SHP77 (cell line): ENCODE results near the gene CLDN15.
"Not testable (repeated sequence)": the region's sequence is repeated elsewhere in the genome, so short reads cannot be mapped to it uniquely, and the experiment has no call there.

ENCODE experiments used
- DNase-seq, 2 experiments: peaks; one replicate each; lab custom pipeline; 2025; lab: John Stamatoyannopoulos, UW

Gene CLDN15

DNA sequence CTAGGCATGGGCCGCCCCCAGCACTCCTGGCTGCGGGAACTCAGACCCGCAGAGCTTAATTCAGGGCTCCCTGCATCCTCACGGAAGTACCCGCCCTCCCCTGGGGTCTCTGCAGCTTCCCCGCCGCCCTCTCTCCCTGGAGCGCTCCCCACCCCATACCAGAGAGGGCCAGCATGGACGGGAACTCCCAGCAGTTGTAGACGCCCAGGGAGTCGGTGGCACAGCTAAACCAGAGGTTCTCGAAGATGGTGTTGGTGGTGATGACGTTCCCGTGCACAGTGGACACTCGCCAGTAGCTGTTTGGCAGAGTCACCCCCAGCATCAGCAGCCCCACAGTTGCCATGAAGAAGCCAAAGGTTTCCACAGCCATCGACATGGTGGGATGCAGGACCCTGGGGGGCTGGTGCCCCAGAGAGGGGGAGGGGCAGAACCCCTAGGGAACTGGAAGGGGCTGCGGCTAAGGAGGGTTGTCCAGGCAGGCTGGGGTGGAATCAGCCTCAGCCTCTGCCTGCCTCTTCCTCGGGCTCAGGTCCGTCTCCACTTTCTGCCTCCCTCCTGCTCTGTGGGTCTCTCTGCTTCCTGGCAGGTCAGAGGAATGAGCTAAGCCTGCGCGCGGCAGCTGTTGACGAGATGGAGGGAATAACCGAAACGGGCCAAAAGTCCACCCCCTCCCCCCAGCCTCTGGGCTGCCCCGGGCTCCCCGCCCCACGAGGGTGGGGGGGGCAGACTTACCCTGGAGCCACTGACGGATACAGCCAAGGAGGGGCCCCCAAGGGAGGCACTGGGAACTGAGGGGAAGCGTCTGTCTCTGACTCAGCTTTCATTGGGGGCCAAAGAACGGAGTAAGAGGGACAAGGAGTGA is at the start of gene CLDN15:
Gene CLDN15, minus strand, starts transcription at position 597 of the 862 bp plus-strand sequence. Its CDS starts 221 bp downstream, at position 376.
- DNase-seq: no peak

GRCh38 chr7:101287032-101287431 is 49.4 kb upstream of the CLDN15 start:
- DNase-seq: no peak

- DNase-seq: not testable (repeated sequence)
Measured at GRCh38 chr7:101285880-101286279, 48.3 kb upstream of the CLDN15 start.

DNA sequence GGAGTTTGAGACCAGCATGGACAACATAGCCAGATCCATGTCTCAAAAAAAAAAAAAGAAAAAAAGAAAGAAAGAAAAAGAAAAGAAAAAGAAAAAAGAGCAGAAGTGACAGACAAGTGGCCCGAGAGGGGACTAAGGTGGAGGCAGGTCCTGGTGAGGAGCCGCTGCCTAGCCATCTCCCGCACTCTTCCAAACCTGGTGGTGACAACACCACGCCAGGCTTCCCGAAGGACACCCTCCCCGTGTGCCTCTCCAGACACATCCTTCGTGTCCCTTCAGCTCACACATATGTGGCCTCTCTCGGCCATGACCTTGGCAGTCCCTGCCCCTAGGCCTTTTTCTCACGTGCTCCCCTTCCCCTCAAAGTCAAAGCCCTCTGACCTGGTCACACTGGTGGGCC is 47.6 kb upstream of the CLDN15 start:
- no peak for DNase-seq

- not testable (repeated sequence) for DNase-seq
Measured at GRCh38 chr7:101280912-101281311, 43.3 kb upstream of the CLDN15 start.

- DNase-seq: no peak
Measured at GRCh38 chr7:101278461-101279292, 41.1 kb upstream of the CLDN15 start.

- no peak for DNase-seq
Measured at GRCh38 chr7:101277155-101277554, 39.6 kb upstream of the CLDN15 start.

GRCh38 chr7:101273206-101273605 is 35.6 kb upstream of the CLDN15 start:
- DNase-seq: no peak

- no peak for DNase-seq
Measured at GRCh38 chr7:101271021-101271420, 33.4 kb upstream of the CLDN15 start.

DNA sequence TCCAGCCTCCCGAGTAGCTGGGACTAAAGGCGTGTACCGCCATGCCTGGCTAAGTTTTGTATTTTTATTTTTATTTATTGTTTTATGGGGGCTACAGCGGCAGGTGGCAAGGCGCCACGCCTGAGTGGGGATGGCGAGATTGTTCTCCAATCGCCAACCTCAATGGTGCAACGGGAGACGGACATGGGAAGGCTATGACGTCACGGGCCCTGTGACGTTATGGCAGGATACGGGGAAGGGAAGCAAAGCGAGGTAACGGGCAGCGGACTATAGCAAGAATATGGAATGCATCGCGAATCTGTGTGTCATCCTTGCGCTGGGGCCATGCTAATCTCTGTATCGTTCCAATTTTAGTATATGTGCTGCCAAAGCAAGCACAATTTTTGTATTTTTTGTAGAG is 32.1 kb upstream of the CLDN15 start:
- no peak for DNase-seq

DNA sequence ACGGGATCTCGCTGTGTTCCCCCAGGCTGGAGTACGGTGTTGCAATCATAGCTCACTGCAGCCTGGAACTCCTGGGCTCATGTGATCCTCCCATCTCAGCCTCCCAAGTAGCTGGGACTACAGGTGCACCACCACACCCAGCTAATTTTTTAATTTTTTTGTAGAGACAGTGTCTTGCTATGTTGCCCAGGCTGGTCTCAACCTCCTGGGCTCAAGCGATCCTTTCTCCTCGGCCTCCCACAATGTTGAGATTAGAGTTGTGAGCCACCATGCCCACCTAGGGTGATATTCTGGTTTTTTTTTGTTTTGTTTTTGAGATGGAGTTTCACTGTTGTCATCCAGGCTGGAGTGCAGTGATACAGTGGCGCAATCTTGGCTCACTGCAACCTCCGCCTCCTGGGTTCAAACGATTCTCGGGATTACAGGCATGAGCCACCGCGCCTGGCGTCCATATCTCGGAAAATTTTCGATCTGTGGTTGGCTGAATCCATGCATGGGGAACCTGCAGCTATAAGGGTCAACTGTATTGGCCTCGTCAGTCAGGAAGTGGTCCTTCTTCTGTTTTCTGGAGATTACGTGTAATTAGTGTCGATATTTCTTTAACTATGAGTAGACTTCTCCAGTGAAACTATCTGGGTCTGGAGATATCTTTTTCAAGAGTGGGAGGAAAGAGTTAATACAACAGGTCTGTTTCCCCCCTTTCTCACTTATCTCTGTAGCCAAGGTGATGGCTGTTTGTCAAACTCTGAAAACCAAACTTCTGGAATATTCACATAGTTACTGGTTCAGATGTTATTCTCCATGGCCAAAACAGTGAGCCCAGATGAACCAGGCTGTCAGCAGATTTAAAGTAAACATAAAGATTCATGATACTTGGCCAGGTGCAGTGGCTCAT is 28.3 kb upstream of the CLDN15 start:
- DNase-seq: no peak

DNA sequence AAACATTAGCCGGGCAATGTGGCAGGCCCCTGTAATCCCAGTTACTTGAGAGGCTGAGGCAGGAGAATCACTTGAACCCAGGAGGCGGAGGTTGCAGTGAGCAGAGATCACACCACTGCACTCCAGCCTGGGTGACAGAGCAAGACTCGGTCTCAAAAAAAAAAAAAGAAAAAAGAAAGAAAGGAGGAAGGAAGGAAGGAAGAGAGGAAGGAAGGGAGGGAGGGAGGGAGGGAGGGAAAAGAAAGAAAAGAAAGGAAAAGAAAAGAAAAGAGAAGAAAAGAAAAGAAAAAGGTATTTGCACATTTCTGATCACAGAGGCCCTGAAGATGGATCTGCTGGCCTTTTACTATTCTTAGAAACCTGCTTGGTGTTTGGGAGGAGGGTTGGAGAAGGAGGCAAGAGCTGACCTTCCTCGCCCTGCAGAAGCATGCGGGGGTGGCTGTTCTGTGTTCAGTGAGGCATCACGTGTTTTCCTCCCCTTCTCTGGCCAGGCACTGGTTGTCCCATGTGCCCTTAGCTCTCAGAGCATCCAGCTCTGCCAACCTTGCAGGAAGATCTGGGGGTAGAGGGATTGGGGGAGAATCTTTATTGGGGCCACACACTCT is 26.6 kb upstream of the CLDN15 start:
- not testable (repeated sequence) for DNase-seq

DNA sequence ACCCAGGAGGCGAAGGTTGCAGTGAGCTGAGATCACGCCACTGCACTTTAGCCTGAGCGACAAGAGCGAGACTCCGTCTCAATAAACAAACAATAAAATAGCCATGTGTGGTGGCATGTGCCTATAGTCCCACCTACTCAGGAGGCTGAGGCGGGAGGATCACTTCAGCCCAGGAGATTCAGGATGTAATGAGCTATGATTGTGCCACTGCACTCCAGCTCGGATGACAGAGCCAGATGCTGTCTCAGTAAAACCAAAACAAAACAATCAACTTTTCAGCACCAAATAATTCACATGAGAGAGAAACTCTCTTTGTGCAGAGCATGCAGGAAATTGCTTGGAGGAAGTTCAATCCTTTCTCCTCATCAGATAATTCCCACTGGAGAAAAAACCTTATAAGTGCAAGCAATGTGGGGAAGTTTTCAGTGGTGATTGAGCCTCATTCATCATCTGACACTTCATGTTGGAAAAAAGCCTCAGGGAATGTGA is 20.7 kb upstream of the CLDN15 start:
- no peak for DNase-seq

GRCh38 chr7:101255796-101256195 is 18.2 kb upstream of the CLDN15 start:
- no peak for DNase-seq

- DNase-seq: not testable (repeated sequence)
Measured at GRCh38 chr7:101253199-101253598, 15.6 kb upstream of the CLDN15 start.

DNA sequence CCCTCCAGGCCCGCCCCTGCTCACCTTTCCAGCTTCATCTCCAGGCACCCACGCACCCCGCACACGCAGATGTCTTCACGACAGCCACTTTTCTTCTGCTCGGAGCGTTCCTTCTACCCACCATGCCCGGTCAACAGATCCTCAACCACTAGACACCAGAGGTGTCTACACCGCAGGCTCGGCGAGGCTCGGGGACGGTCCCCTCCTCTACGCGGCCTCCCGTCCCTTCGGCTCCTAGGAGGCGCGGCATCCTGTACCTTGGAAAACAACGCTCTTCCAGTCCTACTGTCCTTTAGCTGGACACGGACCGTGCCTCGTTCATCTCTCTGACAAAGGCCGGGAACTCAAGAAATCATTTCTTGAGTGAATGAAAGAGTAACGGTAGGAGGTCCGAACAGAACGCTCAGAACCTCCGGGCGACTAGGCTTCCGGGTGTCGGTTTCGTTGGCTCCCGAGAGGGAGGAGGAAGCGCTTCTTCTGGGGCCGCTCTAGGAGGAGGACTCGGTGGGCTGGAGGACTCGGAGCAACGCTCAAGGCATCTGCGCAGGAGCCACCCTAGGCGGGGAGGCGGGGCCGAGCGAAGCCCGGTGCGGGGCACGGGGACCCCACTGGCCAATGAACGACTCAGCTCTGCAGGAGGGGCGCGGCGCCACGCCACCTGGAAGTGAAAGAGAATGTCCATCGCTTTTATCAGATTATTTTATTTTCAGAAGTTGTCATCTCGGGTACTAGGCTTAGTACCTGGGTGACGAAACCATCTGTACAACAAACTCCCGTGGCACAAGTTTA is 14.5 kb upstream of the CLDN15 start:
- DNase-seq: peak; percentile 92 to 97

GRCh38 chr7:101250324-101250723 is 12.7 kb upstream of the CLDN15 start:
- DNase-seq: no peak

GRCh38 chr7:101248276-101248675 is 10.7 kb upstream of the CLDN15 start:
- no peak for DNase-seq

DNA sequence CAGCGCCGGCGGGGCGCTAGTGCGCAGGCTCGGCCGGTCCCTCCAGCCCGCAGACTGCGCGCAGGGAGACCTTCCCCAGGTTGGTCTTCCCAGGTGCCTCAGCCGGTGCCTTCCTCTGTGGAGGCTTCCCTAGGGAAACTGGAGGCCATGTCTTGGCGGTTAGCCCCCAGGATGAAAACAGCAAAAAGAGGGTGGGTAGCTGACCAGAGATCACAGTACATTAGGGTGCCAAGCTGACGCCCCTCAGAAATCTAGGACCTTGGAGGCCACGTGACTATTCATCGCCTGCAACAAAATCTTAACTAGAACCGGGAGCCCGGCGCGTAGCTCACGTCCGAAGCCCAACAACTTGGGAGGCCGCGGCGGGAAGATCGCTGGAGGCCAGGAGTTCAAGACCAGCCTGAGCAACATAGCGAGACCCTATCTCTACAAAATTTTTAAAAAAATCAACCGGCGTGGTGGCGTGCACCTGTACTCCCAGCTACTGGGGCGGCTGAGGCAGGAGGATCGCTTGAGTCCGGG is 7.6 kb upstream of the CLDN15 start:
- DNase-seq: no peak
